A673 (cell line): ENCODE measurements around the gene MKRN3. TPM values are rescaled to one million over a fixed set of nuclear protein-coding genes. Genes with fewer than 3 reads are reported as not detected.

Source experiments
- BruUV-seq: library from RNA; stranded (reverse); fragments of 400-500 nt; replicated peaks from 2 replicates; lab custom pipeline; 2021; lab: Mats Ljungman, UMichigan
- CTCF ChIA-PET: fragments of 300-600 bp; sonication (Branson Sonifier 250); formaldehyde crosslinking; loops from one replicate; lab custom pipeline; 2022; ENCODE audit warnings: antibody characterized with exemption; lab: Charles Lee
- POLR2A ChIA-PET: fragments of 300-600 bp; sonication (Branson Sonifier 250); formaldehyde crosslinking; loops from one replicate; lab custom pipeline; 2022; ENCODE audit warnings: antibody characterized with exemption; ENCODE audit not compliant: low non-redundant PET; lab: Charles Lee
- DNase-seq: peaks from one replicate; pipeline ENCODE4 v3.0.0-alpha.2; 2015; ENCODE audit warnings: low spot score
- H3K27ac ChIP-seq: fragments of 200-600 bp; sonication (generic); 2 replicates; pipeline ENCODE4 v1.5.1; 2016; ENCODE audit warnings: mixed run types, low read depth, mild to moderate bottlenecking, mixed read lengths, antibody characterized with exemption, low read length; ENCODE audit not compliant: poor library complexity, severe bottlenecking
- H3K27me3 ChIP-seq: fragments of 200-600 bp; sonication (generic); replicated peaks from 2 replicates; pipeline ENCODE4 v1.6.1; 2017; ENCODE audit warnings: mixed run types, low read depth, mild to moderate bottlenecking, mixed read lengths, antibody characterized with exemption, low read length; ENCODE audit not compliant: insufficient read depth, poor library complexity
- H3K36me3 ChIP-seq: fragments of 200-600 bp; sonication (generic); 2 replicates; pipeline ENCODE4 v1.6.1; 2016; ENCODE audit warnings: mixed run types, mild to moderate bottlenecking, mixed read lengths, antibody characterized with exemption, low read length; ENCODE audit not compliant: insufficient read depth, poor library complexity, severe bottlenecking
- H3K4me1 ChIP-seq: fragments of 200-600 bp; sonication (generic); 2 replicates; pipeline ENCODE4 v1.6.1; 2017; ENCODE audit warnings: mixed run types, mild to moderate bottlenecking, mixed read lengths, antibody characterized with exemption, low read length; ENCODE audit not compliant: insufficient read depth, poor library complexity, severe bottlenecking
- H3K4me3 ChIP-seq: fragments of 200-600 bp; sonication (generic); 2 replicates; pipeline ENCODE4 v1.5.1; 2016; ENCODE audit warnings: low read depth, mixed run types, mild to moderate bottlenecking, mixed read lengths, low read length; ENCODE audit not compliant: poor library complexity, severe bottlenecking
- H3K9me3 ChIP-seq: fragments of 200-600 bp; sonication (generic); 2 replicates; pipeline ENCODE4 v1.6.1; 2016; ENCODE audit warnings: mixed run types, low read depth, mild to moderate bottlenecking, mixed read lengths, antibody characterized with exemption, low read length; ENCODE audit not compliant: poor library complexity, severe bottlenecking
- EZH2 ChIP-seq: fragments of 200-600 bp; sonication (generic); IDR thresholded peaks from 2 replicates; pipeline ENCODE4 v1.6.1; 2017; ENCODE audit warnings: borderline replicate concordance, low read depth, mild to moderate bottlenecking, mixed read lengths, antibody characterized with exemption, low read length; ENCODE audit not compliant: poor library complexity, severe bottlenecking
- intact Hi-C: fragments of 100-400 bp; cut with micrococcal nuclease; formaldehyde crosslinking; loops from one replicate; pipeline ENCODE4 v1.10.0; 2022; ENCODE audit not compliant: unreplicated experiment
- microRNA-seq: library from miRNA; unstranded; fragments of <30 nt; microRNA quantifications from one replicate; pipeline ENCODE4 v1.2.0, GENCODE V29; 2021
- total RNA-seq: library from RNA; stranded (reverse); gene quantifications from 2 replicates; pipeline ENCODE4 v1.2.3, GENCODE V29; 2021
- TF ChIP-seq, protein P1 (sequence below): fragments of 300-800, 200-600 bp; sonication (generic); conservative IDR thresholded peaks from 2 replicates; pipeline ENCODE4 v1.5.1; 2017; ENCODE audit warnings: low read depth, mild to moderate bottlenecking, antibody characterized with exemption, low read length, moderate library complexity, mixed read lengths

Gene MKRN3
- total RNA-seq, 1 experiment from 2014 or later, result not detected

GRCh38 chr15:23616536-23616935 lies 51.1 kb downstream of the MKRN3 start:
- intact Hi-C loops, result no loop called here
- ChIA-PET POLR2A (no interaction called here), CTCF (no interaction called here)
- Histone ChIP-seq H3K27me3 (no peaks in the 10 kb centered on the region), H3K4me1 (no peaks in the 10 kb centered on the region), H3K27ac (no peak overlapping the region), H3K4me3 (no peak overlapping the region), H3K9me3 (peaks cover 15% of the 10 kb centered on the region), H3K36me3 (no peaks in the 10 kb centered on the region)
- no TSS peak for BruUV-seq
- TF ChIP-seq, protein P1, sequence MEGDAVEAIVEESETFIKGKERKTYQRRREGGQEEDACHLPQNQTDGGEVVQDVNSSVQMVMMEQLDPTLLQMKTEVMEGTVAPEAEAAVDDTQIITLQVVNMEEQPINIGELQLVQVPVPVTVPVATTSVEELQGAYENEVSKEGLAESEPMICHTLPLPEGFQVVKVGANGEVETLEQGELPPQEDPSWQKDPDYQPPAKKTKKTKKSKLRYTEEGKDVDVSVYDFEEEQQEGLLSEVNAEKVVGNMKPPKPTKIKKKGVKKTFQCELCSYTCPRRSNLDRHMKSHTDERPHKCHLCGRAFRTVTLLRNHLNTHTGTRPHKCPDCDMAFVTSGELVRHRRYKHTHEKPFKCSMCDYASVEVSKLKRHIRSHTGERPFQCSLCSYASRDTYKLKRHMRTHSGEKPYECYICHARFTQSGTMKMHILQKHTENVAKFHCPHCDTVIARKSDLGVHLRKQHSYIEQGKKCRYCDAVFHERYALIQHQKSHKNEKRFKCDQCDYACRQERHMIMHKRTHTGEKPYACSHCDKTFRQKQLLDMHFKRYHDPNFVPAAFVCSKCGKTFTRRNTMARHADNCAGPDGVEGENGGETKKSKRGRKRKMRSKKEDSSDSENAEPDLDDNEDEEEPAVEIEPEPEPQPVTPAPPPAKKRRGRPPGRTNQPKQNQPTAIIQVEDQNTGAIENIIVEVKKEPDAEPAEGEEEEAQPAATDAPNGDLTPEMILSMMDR, result no peak
- TF ChIP-seq EZH2, result no peak
- DNase-seq, result no peak

Small RNAs within 50 kb of the gene (microRNA-seq; reads per million reads assigned to microRNA genes)
- not detected for gene MIR4508

Other genes starting within 250 kb of the MKRN3 start
- not detected in 2 replicates for gene GOLGA6L26, start 231.5 kb upstream of the MKRN3 start, total RNA-seq
- 0.09 TPM in 1 of 2 replicates, not detected in the other for gene GOLGA8S, start 210.9 kb upstream of the MKRN3 start, total RNA-seq
- gene GOLGA6L2, start 118.4 kb upstream of the MKRN3 start, total RNA-seq, result not detected in 2 replicates
- not detected in 2 replicates for gene MAGEL2, start 82.2 kb downstream of the MKRN3 start, total RNA-seq
- gene NDN, start 121.6 kb downstream of the MKRN3 start, total RNA-seq, result not detected in 2 replicates